ENCODE data around the gene SLC17A7. TPM values are rescaled to one million over a fixed set of nuclear protein-coding genes. Genes with fewer than 3 reads are reported as not detected.
A peak's percentile ranks its signal among the peaks of the same experiment; 100 is the strongest.

The SLC17A7 gene
- total and polyA plus RNA-seq, 9 of the 15 experiments (the other 6 are each of a cell fraction or from before 2014, with no cell fraction given) = 1.1 to 15.7 (median 2.4) TPM

GRCh38 chr19:49413348-49413747 is 28.0 kb downstream of the SLC17A7 start:
- H3K79me2 ChIP-seq (ENCODE audit: control insufficient read depth, insufficient read depth, low read length) = no peaks in the 10 kb centered on the region

More at GRCh38 chr19:49413348-49413747, 28.0 kb downstream of the SLC17A7 start:
- Histone ChIP-seq H3K9ac (ENCODE audit: insufficient read depth in 1 of 2, low read depth in 2 of 2, low read length in 2 of 2) (peak overlapping the region in 1 of 2 experiments; percentile 70; a peak in 2 of 4 replicates), H3K4me1 (replicated peaks in 1 of 2; ENCODE audit: control insufficient read depth in 2 of 2, insufficient read depth in 2 of 2, low read length in 2 of 2) (peaks cover 30 to 50% of the 10 kb centered on the region in 2 experiments), H3K9me1 (ENCODE audit: control insufficient read depth, insufficient read depth, low read length) (no peaks in the 10 kb centered on the region), H3K36me3 (ENCODE audit: control insufficient read depth, insufficient read depth, low read length) (no peaks in the 10 kb centered on the region), H3K4me2 (ENCODE audit: insufficient read depth, low read length) (no peak overlapping the region), H2AFZ (ENCODE audit: low read depth, low read length) (peak overlapping the region; percentile 29; the same call in 1 of the 2 replicates), H3K27me3 (ENCODE audit: control insufficient read depth in 2 of 2, insufficient read depth in 2 of 2, low read length in 2 of 2) (no peaks in the 10 kb centered on the region), H3K27ac (ENCODE audit: extremely low read depth, low read depth, low read length) (no peak overlapping the region), H3K4me3 (no peak overlapping the region), H4K20me1 (replicated peaks; ENCODE audit: control insufficient read depth, insufficient read depth, low read length) (no peaks in the 10 kb centered on the region), H3K9me3 (replicated peaks; ENCODE audit: control insufficient read depth, insufficient read depth, low read depth, low read length) (no peaks in the 10 kb centered on the region)
- ChIA-PET POLR2A (interaction anchor here (1.0 to 1.4 kb wide), 2 partner anchors 11 to 263 kb away, joined by 3 to 6 read pairs; partner anchors contain the start of gene PTH2), CTCF (ENCODE audit: low intra/inter-chr PET ratio) (no interaction called here)
- BruUV-seq (replicated peaks) = no TSS peak
- DNase-seq (ENCODE audit: extremely low read depth in 1 of 4, low spot score in 3 of 4) (no peak), ATAC-seq (no peak), FAIRE-seq (no peak)
- in situ Hi-C loops (cut with MboI) (no loop called here), intact Hi-C loops (cut with micrococcal nuclease) (no loop called here)
- TF ChIP-seq TFAP4 (CRISPR knock-in tag; IDR thresholded peaks at IDR 0.05; ENCODE audit: borderline replicate concordance) (0 out of 2 replicates have a peak, but pooled peaks have one; percentile 6), ZNF655 (CRISPR knock-in tag; IDR thresholded peaks at IDR 0.05) (no peak)
- WGBS (ENCODE audit: insufficient coverage, low coverage, missing lambda C conversion rate) = 71% methylated on average over 9 of the region's 9 CpGs
